Measurements from ENCODE around the gene MXRA7. TPM values are rescaled to one million over a fixed set of nuclear protein-coding genes. Genes with fewer than 3 reads are reported as not detected.
"Not testable (repeated sequence)": the region's sequence is repeated elsewhere in the genome, so short reads cannot be mapped to it uniquely, and the experiment has no call there.

The MXRA7 gene
- total and polyA plus RNA-seq, 8 donors, result 41.4 to 209 (median 71.6) TPM

DNA sequence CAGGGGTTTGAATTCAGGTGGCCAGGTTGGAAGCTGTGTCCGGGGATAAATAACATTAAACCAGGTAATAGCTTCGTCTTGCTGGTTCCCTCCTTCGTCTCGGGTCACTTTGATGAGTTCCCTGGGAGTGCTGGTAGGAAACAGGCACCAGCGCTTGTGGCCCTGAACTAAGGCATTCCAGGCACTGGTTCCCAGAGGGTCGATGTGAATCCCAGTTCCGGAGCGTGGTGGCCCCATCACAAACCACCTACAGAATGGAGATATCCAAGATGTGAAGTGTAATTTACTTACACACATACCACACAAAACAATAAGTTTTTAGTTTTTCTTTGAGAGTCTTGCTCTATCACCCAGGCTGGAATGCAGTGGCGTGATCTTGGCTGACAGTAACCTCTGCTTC is 13.0 kb upstream of the MXRA7 start:
- H3K4me1 ChIP-seq, result peaks cover 27 to 64% (median 53%) of the 10 kb centered on the region in 4 donors
- intact Hi-C loops (cut with DNase I; ENCODE audit: low total_unique reads), result no loop called here
- no peak for TF ChIP-seq EP300 (IDR thresholded peaks at IDR 0.05)
- TF ChIP-seq POLR2AphosphoS5 (IDR thresholded peaks at IDR 0.05), result no peak
- TF ChIP-seq, protein P1, sequence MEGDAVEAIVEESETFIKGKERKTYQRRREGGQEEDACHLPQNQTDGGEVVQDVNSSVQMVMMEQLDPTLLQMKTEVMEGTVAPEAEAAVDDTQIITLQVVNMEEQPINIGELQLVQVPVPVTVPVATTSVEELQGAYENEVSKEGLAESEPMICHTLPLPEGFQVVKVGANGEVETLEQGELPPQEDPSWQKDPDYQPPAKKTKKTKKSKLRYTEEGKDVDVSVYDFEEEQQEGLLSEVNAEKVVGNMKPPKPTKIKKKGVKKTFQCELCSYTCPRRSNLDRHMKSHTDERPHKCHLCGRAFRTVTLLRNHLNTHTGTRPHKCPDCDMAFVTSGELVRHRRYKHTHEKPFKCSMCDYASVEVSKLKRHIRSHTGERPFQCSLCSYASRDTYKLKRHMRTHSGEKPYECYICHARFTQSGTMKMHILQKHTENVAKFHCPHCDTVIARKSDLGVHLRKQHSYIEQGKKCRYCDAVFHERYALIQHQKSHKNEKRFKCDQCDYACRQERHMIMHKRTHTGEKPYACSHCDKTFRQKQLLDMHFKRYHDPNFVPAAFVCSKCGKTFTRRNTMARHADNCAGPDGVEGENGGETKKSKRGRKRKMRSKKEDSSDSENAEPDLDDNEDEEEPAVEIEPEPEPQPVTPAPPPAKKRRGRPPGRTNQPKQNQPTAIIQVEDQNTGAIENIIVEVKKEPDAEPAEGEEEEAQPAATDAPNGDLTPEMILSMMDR (IDR thresholded peaks at IDR 0.05), result no peak
- TF ChIP-seq POLR2A (IDR thresholded peaks at IDR 0.05), result no peak

DNA sequence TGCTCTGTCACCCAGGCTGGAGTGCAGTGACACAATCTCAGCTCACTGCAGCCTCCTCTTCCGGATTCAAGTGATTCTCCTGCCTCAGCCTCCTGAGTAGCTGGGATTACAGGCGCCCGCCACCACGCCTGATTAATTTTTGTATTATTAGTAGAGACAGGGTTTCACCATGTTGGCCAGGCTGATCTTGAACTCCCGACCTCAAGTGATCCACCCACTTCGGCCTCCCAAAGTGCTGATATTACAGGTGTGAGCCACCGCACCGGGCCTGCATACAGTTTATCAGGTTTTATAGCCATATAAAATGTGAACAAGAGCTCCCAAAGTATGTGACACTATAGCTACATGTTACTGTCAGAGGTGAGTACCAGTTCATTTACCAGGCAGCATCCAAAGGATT is 12.2 kb upstream of the MXRA7 start:
- Histone ChIP-seq H3K4me1 (peaks cover 25 to 55% (median 45%) of the 10 kb centered on the region in 4 donors), H3K36me3 (peaks cover 64 to 72% (median 70%) of the 10 kb centered on the region in 4 donors)
- DNase-seq; H3K27ac ChIP-seq; H3K27me3 ChIP-seq; intact Hi-C loops (cut with DNase I; ENCODE audit: low total_unique reads); H3K4me3 ChIP-seq; H3K9me3 ChIP-seq: not testable (repeated sequence)
- 95 to 97% (median 97%) methylated on average over 8 of the region's 8 CpGs for WGBS, 5 donors

More for the DNA sequence above, 13.0 kb upstream of the MXRA7 start:
- Histone ChIP-seq H3K27ac (peak overlapping the region in 1 of 5 donors; percentile 100), H3K9me3 (no peaks in the 10 kb centered on the region), H3K4me3 (peak overlapping the region in 2 of 4 donors; percentile 85 to 87), H3K36me3 (peaks cover 56 to 64% (median 62%) of the 10 kb centered on the region in 4 donors), H3K27me3 (no peaks in the 10 kb centered on the region)
- WGBS, 5 donors, result 91 to 100% (median 96%) methylated on average over 9 of the region's 9 CpGs
- DNase-seq, result no peak

DNA sequence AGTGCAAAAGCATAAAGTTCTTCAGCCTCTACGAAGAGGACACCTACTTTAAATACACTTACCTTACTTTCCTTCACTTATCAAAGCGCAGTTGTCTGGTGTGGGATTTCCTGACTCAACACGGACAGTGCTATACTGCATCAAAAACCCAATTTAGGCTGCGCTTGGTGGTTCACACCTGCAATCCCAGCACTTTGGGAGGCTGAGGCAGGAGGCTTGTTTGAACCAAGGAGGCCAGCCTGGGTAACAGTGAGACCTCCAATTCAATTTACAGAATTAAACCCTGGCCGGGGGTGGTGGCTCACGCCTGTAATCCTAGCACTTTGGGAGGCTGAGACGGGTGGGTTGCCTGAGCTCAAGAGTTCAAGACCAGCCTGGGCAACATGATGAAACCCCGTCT is 11.5 kb upstream of the MXRA7 start:
- intact Hi-C loops (cut with DNase I; ENCODE audit: low total_unique reads), result no loop called here
- Histone ChIP-seq H3K4me3 (no peak overlapping the region), H3K27ac (no peak overlapping the region), H3K4me1 (peaks cover 18 to 50% (median 41%) of the 10 kb centered on the region in 4 donors), H3K9me3 (no peaks in the 10 kb centered on the region), H3K27me3 (no peaks in the 10 kb centered on the region), H3K36me3 (peaks cover 71 to 79% (median 77%) of the 10 kb centered on the region in 4 donors)
- DNase-seq, result no peak
- WGBS, 5 donors, result 88 to 96% (median 94%) methylated on average over 8 of the region's 8 CpGs
- TF ChIP-seq POLR2AphosphoS5 (IDR thresholded peaks at IDR 0.05) (no peak), POLR2A (IDR thresholded peaks at IDR 0.05) (no peak), EP300 (IDR thresholded peaks at IDR 0.05) (no peak)
- TF ChIP-seq, protein P1 (IDR thresholded peaks at IDR 0.05), result no peak

DNA sequence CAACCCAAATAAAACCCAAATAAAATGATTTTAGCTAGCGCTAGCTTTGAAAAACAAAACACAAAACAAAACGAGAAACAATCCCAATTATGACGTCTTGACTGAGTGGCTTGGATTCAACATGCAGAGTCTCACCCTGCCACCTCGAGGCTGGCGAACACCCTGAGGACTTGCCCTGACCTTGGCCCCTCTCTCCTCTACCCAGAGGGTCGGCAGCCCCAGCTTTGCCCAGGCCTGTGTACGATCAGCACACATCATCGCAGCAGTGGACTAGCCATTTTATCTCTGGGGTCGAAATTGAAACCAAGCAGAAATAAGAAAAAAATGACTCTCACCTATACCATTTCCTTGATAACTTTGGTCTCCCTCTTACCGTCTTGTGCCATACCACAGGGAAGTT is 10.7 kb upstream of the MXRA7 start:
- Histone ChIP-seq H3K4me3 (no peak overlapping the region), H3K36me3 (peaks cover 77 to 87% (median 85%) of the 10 kb centered on the region in 4 donors), H3K27ac (peak overlapping the region in 1 of 5 donors; percentile 0), H3K4me1 (peaks cover 20 to 57% (median 45%) of the 10 kb centered on the region in 4 donors), H3K9me3 (no peaks in the 10 kb centered on the region), H3K27me3 (no peaks in the 10 kb centered on the region)
- intact Hi-C loops (cut with DNase I; ENCODE audit: low total_unique reads), result no loop called here
- no peak for DNase-seq
- no peak for TF ChIP-seq POLR2A (IDR thresholded peaks at IDR 0.05)
- no peak for TF ChIP-seq EP300 (IDR thresholded peaks at IDR 0.05)
- TF ChIP-seq, protein P1 (IDR thresholded peaks at IDR 0.05), result no peak
- no peak for TF ChIP-seq POLR2AphosphoS5 (IDR thresholded peaks at IDR 0.05)
- 77 to 90% (median 85%) methylated on average over 10 of the region's 10 CpGs for WGBS, 5 donors

DNA sequence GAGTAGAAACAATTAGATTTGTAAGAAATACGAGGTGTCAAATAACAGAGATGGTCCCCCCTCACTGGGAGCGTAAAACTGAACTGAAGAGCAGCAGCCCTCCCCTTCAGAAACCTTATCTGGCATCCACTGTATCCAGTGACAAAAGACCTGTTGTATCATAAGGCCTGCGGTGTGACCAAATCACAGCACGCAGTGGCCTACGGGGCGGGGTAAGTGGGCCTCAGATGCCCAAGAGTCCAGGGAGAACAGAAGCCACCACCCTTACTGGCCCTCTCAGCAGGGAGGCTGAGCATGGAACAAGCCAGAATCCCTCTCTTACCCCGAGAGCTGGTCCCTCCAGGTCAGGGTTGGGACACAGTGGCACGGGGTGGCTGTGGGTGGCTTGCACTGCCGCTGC is 10.2 kb upstream of the MXRA7 start:
- Histone ChIP-seq H3K27me3 (no peaks in the 10 kb centered on the region), H3K36me3 (peaks cover 82 to 92% (median 91%) of the 10 kb centered on the region in 4 donors), H3K4me3 (no peak overlapping the region), H3K27ac (peak overlapping the region in 1 of 5 donors; percentile 0), H3K9me3 (no peaks in the 10 kb centered on the region), H3K4me1 (peaks cover 21 to 62% (median 47%) of the 10 kb centered on the region in 4 donors)
- intact Hi-C loops (cut with DNase I; ENCODE audit: low total_unique reads), result no loop called here
- WGBS, 5 donors, result 67 to 88% (median 74%) methylated on average over 8 to 9 of the region's 9 CpGs
- no peak for DNase-seq
- no peak for TF ChIP-seq EP300 (IDR thresholded peaks at IDR 0.05)

Data from stomach (tissue), 9 donors.